SU-DHL-6 (cell line): ENCODE measurements around the gene PRKACA.

Source experiments
- H2AFZ ChIP-seq: fragments of 200-600 bp; sonication (generic); 2 replicates; pipeline ENCODE4 v1.6.1; 2014; ENCODE audit warnings: low read depth, mild to moderate bottlenecking, moderate library complexity, mixed read lengths, antibody characterized with exemption, low read length; ENCODE audit not compliant: severe bottlenecking
- H3F3A ChIP-seq: fragments of 200-600 bp; shearing (Covaris generic); 2 replicates; pipeline ENCODE4 v1.6.0; 2016; ENCODE audit warnings: antibody characterized with exemption, mild to moderate bottlenecking; ENCODE audit not compliant: insufficient read depth
- H3K27ac ChIP-seq: fragments of 200-600 bp; sonication (generic); 2 replicates; pipeline ENCODE4 v1.5.1; 2016; ENCODE audit warnings: low read depth, mild to moderate bottlenecking, low read length, moderate library complexity, mixed read lengths
- H3K27me3 ChIP-seq: fragments of 200-600 bp; sonication (generic), shearing (Covaris generic); 2 replicates; pipeline ENCODE4 v1.6.0; 2014; ENCODE audit warnings: mild to moderate bottlenecking, low read length
- H3K36me3 ChIP-seq: fragments of 200-600 bp; sonication (generic); 2 replicates; pipeline ENCODE4 v1.6.1; 2014; ENCODE audit warnings: mild to moderate bottlenecking, low read length, mixed read lengths
- H3K4me2 ChIP-seq: fragments of 300-600, 200-600 bp; shearing (Covaris generic), sonication (generic); 2 replicates; pipeline ENCODE4 v1.6.0; 2014; ENCODE audit warnings: low read length, low read depth, mild to moderate bottlenecking; ENCODE audit not compliant: poor library complexity, severe bottlenecking
- H3K4me3 ChIP-seq: fragments of 200-600 bp; sonication (generic); 2 replicates; pipeline ENCODE4 v1.5.1; 2014; ENCODE audit warnings: antibody characterized with exemption, low read length, mild to moderate bottlenecking, mixed read lengths; ENCODE audit not compliant: insufficient read depth, poor library complexity, severe bottlenecking
- H3K79me2 ChIP-seq: fragments of 200-600 bp; sonication (generic); 2 replicates; pipeline ENCODE4 v1.6.1; 2014; ENCODE audit warnings: mild to moderate bottlenecking, low read length, moderate library complexity; ENCODE audit not compliant: insufficient read depth
- H3K9ac ChIP-seq: fragments of 200-600 bp; sonication (generic); 2 replicates; pipeline ENCODE4 v1.7.0; 2014; ENCODE audit warnings: mild to moderate bottlenecking, low read length
- H3K9me2 ChIP-seq: fragments of 200-600 bp; sonication (generic); replicated peaks from 2 replicates; pipeline ENCODE4 v1.6.1; 2014; ENCODE audit warnings: low read length; ENCODE audit not compliant: insufficient read depth
- H3K9me3 ChIP-seq: fragments of 200-600 bp; sonication (generic); 2 replicates; pipeline ENCODE4 v1.6.1; 2014; ENCODE audit warnings: low read length, mixed read lengths; ENCODE audit not compliant: insufficient read depth
- H4K20me1 ChIP-seq: fragments of 200-600 bp; sonication (generic); 2 replicates; pipeline ENCODE4 v1.6.1; 2014; ENCODE audit warnings: low read depth, mild to moderate bottlenecking, antibody characterized with exemption, low read length, moderate library complexity, mixed read lengths
- CTCF ChIP-seq: fragments of 200-600 bp; sonication (generic); IDR thresholded peaks from one replicate; pipeline ENCODE4 v1.5.1; 2017; ENCODE audit warnings: antibody characterized with exemption, mild to moderate bottlenecking, low read length, moderate library complexity; ENCODE audit not compliant: insufficient read depth, poor library complexity, severe bottlenecking
- EZH2phosphoT487 ChIP-seq: fragments of 200-600 bp; sonication (generic), shearing (Covaris generic); conservative IDR thresholded peaks from 2 replicates; pipeline ENCODE4 v1.6.1; 2018; ENCODE audit warnings: mild to moderate bottlenecking, antibody characterized with exemption, low read length, moderate library complexity, mixed read lengths

The PRKACA gene

DNA sequence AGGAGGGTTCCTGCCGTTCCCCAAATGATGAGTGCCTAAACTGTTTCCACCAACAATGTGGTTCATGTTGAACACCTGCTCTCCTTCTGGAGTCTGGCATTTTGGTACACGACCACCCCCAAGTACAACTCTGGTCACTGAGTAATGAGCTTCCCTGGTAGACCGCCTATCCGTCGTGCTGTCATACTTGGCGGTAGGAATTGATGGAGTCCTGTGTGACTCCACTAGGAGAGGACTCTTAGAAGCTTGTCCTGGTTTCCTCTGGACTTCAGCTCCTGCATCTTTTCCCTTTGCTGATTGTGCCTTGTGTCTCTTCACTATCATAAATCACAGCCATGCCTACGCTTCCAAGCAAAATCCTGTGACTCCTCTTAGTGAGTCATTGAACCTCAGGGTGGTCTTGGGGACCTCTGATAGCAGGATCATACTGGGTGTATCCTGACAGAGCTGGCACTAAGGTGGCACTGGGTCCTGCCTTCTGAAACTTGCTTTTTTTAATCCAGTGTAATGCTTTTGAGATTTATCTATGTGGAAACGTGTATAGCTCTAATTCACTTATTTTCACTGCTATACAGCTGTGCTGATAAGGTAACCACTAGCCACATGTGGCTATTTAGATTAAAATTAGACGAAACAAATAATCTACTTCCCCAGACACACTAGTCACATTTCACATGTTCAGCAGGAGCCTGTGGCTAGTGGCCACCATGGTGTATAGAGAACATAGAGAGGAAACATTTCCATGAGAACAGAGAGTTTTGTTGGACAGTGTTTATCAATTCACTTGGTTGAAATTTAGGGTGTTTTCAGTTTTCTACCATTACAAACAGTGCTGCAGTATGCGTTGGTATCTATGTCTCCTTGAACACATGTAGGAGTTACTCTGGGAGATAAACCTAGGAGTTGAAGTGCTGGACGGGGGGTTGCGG is 25.0 kb upstream of the PRKACA start:
- Histone ChIP-seq H3K79me2 (peaks cover 1% of the 10 kb centered on the region), H3K27ac (no peak overlapping the region), H3K9me2 (no peaks in the 10 kb centered on the region), H4K20me1 (no peaks in the 10 kb centered on the region; the same call in 1 of the 2 replicates), H3K4me2 (no peak overlapping the region), H3K4me3 (no peak overlapping the region), H3K9me3 (no peaks in the 10 kb centered on the region), H3K9ac (no peak overlapping the region), H3K27me3 (no peaks in the 10 kb centered on the region), H3K36me3 (no peaks in the 10 kb centered on the region), H2AFZ (no peak overlapping the region), H3F3A (no peaks in the 10 kb centered on the region)
- TF ChIP-seq EZH2phosphoT487 (no peak), CTCF (no peak)

- Histone ChIP-seq H3K4me3 (no peak overlapping the region), H3K4me2 (no peak overlapping the region), H3K79me2 (peaks cover 6% of the 10 kb centered on the region), H3K36me3 (no peaks in the 10 kb centered on the region), H3K27ac (no peak overlapping the region), H3K27me3 (no peaks in the 10 kb centered on the region), H3K9me3 (no peaks in the 10 kb centered on the region), H3F3A (no peaks in the 10 kb centered on the region), H4K20me1 (no peaks in the 10 kb centered on the region; the same call in 1 of the 2 replicates), H3K9ac (no peak overlapping the region), H2AFZ (no peak overlapping the region), H3K9me2 (no peaks in the 10 kb centered on the region)
- TF ChIP-seq EZH2phosphoT487, result no peak
- no peak for TF ChIP-seq CTCF
Measured at GRCh38 chr19:14141041-14141440, 23.5 kb upstream of the PRKACA start.

- Histone ChIP-seq H2AFZ (no peak overlapping the region), H3K9ac (no peak overlapping the region), H3K4me2 (no peak overlapping the region), H3K27ac (no peak overlapping the region), H4K20me1 (no peaks in the 10 kb centered on the region), H3K27me3 (no peaks in the 10 kb centered on the region), H3K4me3 (no peak overlapping the region), H3K9me3 (no peaks in the 10 kb centered on the region), H3K9me2 (no peaks in the 10 kb centered on the region), H3K79me2 (peaks cover 17% of the 10 kb centered on the region), H3F3A (no peaks in the 10 kb centered on the region), H3K36me3 (no peaks in the 10 kb centered on the region)
- TF ChIP-seq EZH2phosphoT487, result no peak
- TF ChIP-seq CTCF, result no peak
Measured at GRCh38 chr19:14139944-14140343, 22.4 kb upstream of the PRKACA start.
